HUDEP-2 (cell line): Measurements from ENCODE around the gene LSP1.

Experiments used
- DNase-seq, 76 experiments: peaks; one replicate each; lab custom pipeline; 2025; ENCODE audit not compliant: unreplicated experiment in 76 of 76; lab: John Stamatoyannopoulos, UW

Gene LSP1

GRCh38 chr11:1888347-1888753, 35.5 kb downstream of the LSP1 start:
- DNase-seq = no peak

GRCh38 chr11:1888811-1889210, 35.9 kb downstream of the LSP1 start:
- no peak for DNase-seq

GRCh38 chr11:1889224-1889930, 36.5 kb downstream of the LSP1 start:
- DNase-seq = no peak

- DNase-seq = no peak
These were observed 37.3 kb downstream of the LSP1 start for GRCh38 chr11:1889941-1890855.

- no peak for DNase-seq
These were observed 38.3 kb downstream of the LSP1 start for GRCh38 chr11:1890856-1891830.

- no peak for DNase-seq
These were observed 38.9 kb downstream of the LSP1 start, which contains the start of gene PRR33 for GRCh38 chr11:1891831-1892115. TSS of gene PRR33 (minus strand) at chr11:1891895. CDS start at chr11:1890584, 1,311 bp downstream.

- DNase-seq = no peak
These were observed 39.2 kb downstream of the LSP1 start for GRCh38 chr11:1892116-1892515.

GRCh38 chr11:1892558-1892957, 39.7 kb downstream of the LSP1 start:
- no peak for DNase-seq

GRCh38 chr11:1893581-1894359, 40.9 kb downstream of the LSP1 start:
- no peak for DNase-seq

- DNase-seq = no peak
These were observed 41.9 kb downstream of the LSP1 start for GRCh38 chr11:1894759-1895158.

GRCh38 chr11:1896468-1896867, 43.6 kb downstream of the LSP1 start:
- no peak for DNase-seq

- no peak for DNase-seq
These were observed 44.0 kb downstream of the LSP1 start for GRCh38 chr11:1896923-1897322.

- DNase-seq = no peak
These were observed 46.2 kb downstream of the LSP1 start for GRCh38 chr11:1899090-1899489.

GRCh38 chr11:1899686-1900085, 46.8 kb downstream of the LSP1 start:
- no peak for DNase-seq

- DNase-seq = no peak
These were observed 53.3 kb downstream of the LSP1 start for GRCh38 chr11:1906181-1906580.

- DNase-seq = no peak
These were observed 53.9 kb downstream of the LSP1 start for GRCh38 chr11:1906611-1907423.

GRCh38 chr11:1908618-1909017, 55.7 kb downstream of the LSP1 start:
- DNase-seq = no peak

GRCh38 chr11:1909524-1909923, 56.6 kb downstream of the LSP1 start:
- no peak for DNase-seq

GRCh38 chr11:1912289-1912878, 59.5 kb downstream of the LSP1 start:
- DNase-seq = no peak
